H9 (cell line): ENCODE results near the gene YWHAQ. TPM values are rescaled to one million over a fixed set of nuclear protein-coding genes. Genes with fewer than 3 reads are reported as not detected.

Experiments used
- DNase-seq: peaks from one replicate; pipeline ENCODE4 v3.0.0-alpha.2; 2017
- H2AFZ ChIP-seq: one replicate; pipeline ENCODE4 v1.6.1; 2013; ENCODE audit warnings: mild to moderate bottlenecking, low read length, control low read depth, moderate library complexity
- H2AK5ac ChIP-seq: 2 replicates; pipeline ENCODE4 v1.6.1; 2013; ENCODE audit warnings: low read length, control low read depth, mixed read lengths; ENCODE audit not compliant: insufficient read length
- H2BK120ac ChIP-seq: one replicate; pipeline ENCODE4 v1.6.1; 2013; ENCODE audit warnings: low read depth, mild to moderate bottlenecking, low read length, control low read depth, inconsistent platforms; ENCODE audit not compliant: poor library complexity, severe bottlenecking
- H2BK12ac ChIP-seq: 2 replicates; pipeline ENCODE4 v1.6.1; 2013; ENCODE audit warnings: low read length, control low read depth, mixed read lengths, low read depth; ENCODE audit not compliant: insufficient read length
- H2BK15ac ChIP-seq: 2 replicates; pipeline ENCODE4 v1.6.1; 2013; ENCODE audit warnings: low read depth, low read length, control low read depth
- H2BK20ac ChIP-seq: one replicate; pipeline ENCODE4 v1.6.1; 2013; ENCODE audit warnings: low read depth, mild to moderate bottlenecking, low read length, control low read depth, inconsistent platforms; ENCODE audit not compliant: poor library complexity, severe bottlenecking
- H2BK5ac ChIP-seq: 2 replicates; pipeline ENCODE4 v1.6.1; 2013; ENCODE audit warnings: low read length, control low read depth, mixed read lengths; ENCODE audit not compliant: insufficient read length
- H3K14ac ChIP-seq: 2 replicates; pipeline ENCODE4 v1.6.1; 2013; ENCODE audit warnings: low read length, control low read depth; ENCODE audit not compliant: insufficient read depth
- H3K18ac ChIP-seq: 2 replicates; pipeline ENCODE4 v1.6.1; 2013; ENCODE audit warnings: low read depth, mild to moderate bottlenecking, mixed read lengths, low read length, control low read depth; ENCODE audit not compliant: insufficient read length
- H3K23ac ChIP-seq: 2 replicates; pipeline ENCODE4 v1.6.1; 2013; ENCODE audit warnings: low read length, control low read depth, mixed read lengths, low read depth; ENCODE audit not compliant: insufficient read length
- H3K23me2 ChIP-seq: 2 replicates; pipeline ENCODE4 v1.6.1; 2013; ENCODE audit warnings: low read depth, mild to moderate bottlenecking, mixed read lengths, low read length, control low read depth; ENCODE audit not compliant: insufficient read length, poor library complexity, severe bottlenecking
- H3K27ac ChIP-seq: 2 replicates; pipeline ENCODE4 v1.5.1; 2013; ENCODE audit warnings: low read length, control low read depth, mixed read lengths, low read depth; ENCODE audit not compliant: insufficient read length
- H3K27me3 ChIP-seq: 2 replicates; pipeline ENCODE4 v1.6.1; 2013; ENCODE audit warnings: low read length, control low read depth, inconsistent platforms; ENCODE audit not compliant: insufficient read depth
- H3K4ac ChIP-seq: 2 replicates; pipeline ENCODE4 v1.6.1; 2013; ENCODE audit warnings: low read depth, mild to moderate bottlenecking, control low read depth, inconsistent platforms, low read length, moderate library complexity
- H3K4me1 ChIP-seq: 2 replicates; pipeline ENCODE4 v1.6.1; 2013; ENCODE audit warnings: low read length, control low read depth, inconsistent platforms; ENCODE audit not compliant: insufficient read depth
- H3K4me2 ChIP-seq: 2 replicates; pipeline ENCODE4 v1.6.1; 2013; ENCODE audit warnings: low read length, control low read depth, mixed read lengths; ENCODE audit not compliant: insufficient read length, insufficient read depth
- H3K56ac ChIP-seq: 2 replicates; pipeline ENCODE4 v1.6.1; 2013; ENCODE audit warnings: low read depth, mild to moderate bottlenecking, mixed read lengths, low read length, control low read depth; ENCODE audit not compliant: insufficient read length
- H3K79me1 ChIP-seq: 2 replicates; pipeline ENCODE4 v1.6.1; 2013; ENCODE audit warnings: low read depth, mild to moderate bottlenecking, moderate library complexity, low read length, control low read depth, inconsistent platforms; ENCODE audit not compliant: insufficient read depth, poor library complexity, severe bottlenecking
- H3K79me2 ChIP-seq: 2 replicates; pipeline ENCODE4 v1.6.1; 2013; ENCODE audit warnings: low read length, control low read depth, inconsistent platforms; ENCODE audit not compliant: insufficient read depth
- H3K9ac ChIP-seq: 2 replicates; pipeline ENCODE4 v1.6.1; 2013; ENCODE audit warnings: low read length, control low read depth, mixed read lengths; ENCODE audit not compliant: insufficient read length; ENCODE audit errors: extremely low read depth
- H3K9me3 ChIP-seq: one replicate; pipeline ENCODE4 v1.6.1; 2013; ENCODE audit warnings: low read depth, low read length, inconsistent platforms; ENCODE audit not compliant: control insufficient read depth
- H3T11ph ChIP-seq: one replicate; pipeline ENCODE4 v1.6.1; 2013; ENCODE audit warnings: mild to moderate bottlenecking, low read length, control low read depth, inconsistent platforms
- H4K20me1 ChIP-seq: one replicate; pipeline ENCODE4 v1.6.1; 2013; ENCODE audit not compliant: control insufficient read depth, insufficient read length, insufficient read depth
- H4K5ac ChIP-seq: 2 replicates; pipeline ENCODE4 v1.6.1; 2013; ENCODE audit warnings: low read depth, mild to moderate bottlenecking, mixed read lengths, low read length, control low read depth; ENCODE audit not compliant: insufficient read length
- H4K8ac ChIP-seq: replicated peaks from 2 replicates; pipeline ENCODE4 v1.6.1; 2013; ENCODE audit warnings: low read length, control low read depth, mixed read lengths, low read depth; ENCODE audit not compliant: insufficient read length
- H4K91ac ChIP-seq: 2 replicates; pipeline ENCODE4 v1.6.1; 2013; ENCODE audit warnings: low read depth, mild to moderate bottlenecking, moderate library complexity, mixed read lengths, low read length, control low read depth; ENCODE audit not compliant: insufficient read length
- H3K27ac Mint-ChIP-seq, 3 experiments: 2 replicates in 2 of 3; 3 replicates in 1 of 3; pipeline ENCODE4 v1.8.0; 2020 to 2021; ENCODE audit warnings: mixed read lengths in 3 of 3, mild to moderate bottlenecking in 1 of 3, moderate library complexity in 1 of 3
- H3K27me3 Mint-ChIP-seq: 2 replicates; pipeline ENCODE4 v1.8.0; 2021; ENCODE audit warnings: low read depth, mild to moderate bottlenecking, moderate library complexity, mixed read lengths
- H3K36me3 Mint-ChIP-seq, 3 experiments: 2 replicates in 2 of 3; 3 replicates in 1 of 3; pipeline ENCODE4 v1.8.0; 2020 to 2021; ENCODE audit warnings: low read depth in 3 of 3, mixed read lengths in 3 of 3; ENCODE audit not compliant: insufficient read depth in 1 of 3
- H3K4me1 Mint-ChIP-seq, 2 experiments: 2 replicates each; pipeline ENCODE4 v1.8.0; 2020; ENCODE audit warnings: mixed read lengths in 2 of 2
- H3K4me3 Mint-ChIP-seq, 2 experiments: 2 replicates in 1 of 2; 3 replicates in 1 of 2; pipeline ENCODE4 v1.8.0; 2020 to 2021; ENCODE audit warnings: mild to moderate bottlenecking in 2 of 2, mixed read lengths in 2 of 2, moderate library complexity in 1 of 2
- H3K9me3 Mint-ChIP-seq, 2 experiments: 2 replicates in 1 of 2; 3 replicates in 1 of 2; pipeline ENCODE4 v1.8.0; 2020; ENCODE audit warnings: mild to moderate bottlenecking in 2 of 2, mixed read lengths in 2 of 2, moderate library complexity in 1 of 2
- WGBS: extraction: QIAGEN DNeasy Blood & Tissue Kit; methylation state at CpG from one replicate; pipeline ENCODE4 v1.1.7; 2013; ENCODE audit warnings: missing lambda C conversion rate, low lambda C conversion rate, mixed read lengths; ENCODE audit not compliant: insufficient read length; ENCODE audit errors: extremely low coverage; 5-methylcytosine and 5-hydroxymethylcytosine counted together
- total RNA-seq: library from RNA; stranded (reverse); gene quantifications from 2 replicates; pipeline ENCODE4 v1.2.1, GENCODE V29; 2021
- TF ChIP-seq, protein P1 (sequence below): fragments of 200-600 bp; sonication (generic); conservative IDR thresholded peaks from 3 replicates; pipeline ENCODE4 v1.8.0; 2021; ENCODE audit warnings: antibody characterized with exemption, mild to moderate bottlenecking

The YWHAQ gene
- total RNA-seq, 1 experiment from 2014 or later = 374 TPM

DNA sequence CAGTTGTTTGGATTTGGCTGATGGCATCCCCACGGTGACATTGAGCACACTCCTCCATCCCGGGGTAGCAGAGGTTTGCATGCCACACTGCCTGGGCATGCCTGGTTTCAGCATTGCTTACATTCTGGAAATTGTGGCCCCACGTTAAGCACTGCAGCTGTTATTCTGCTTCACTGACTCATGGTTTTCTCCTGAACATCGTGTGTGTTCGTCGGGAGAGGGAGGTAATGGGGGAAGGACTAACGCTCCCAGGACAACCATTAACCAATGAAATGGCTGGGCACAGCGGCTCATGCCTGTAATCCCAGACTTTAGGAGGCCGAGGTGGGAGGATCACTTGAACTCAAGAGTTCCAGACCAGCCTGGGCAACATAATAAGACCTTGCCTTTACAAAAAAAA is 28.2 kb upstream of the YWHAQ start:
- H3K27ac Mint-ChIP-seq = no peak overlapping the region
- TF ChIP-seq, protein P1, sequence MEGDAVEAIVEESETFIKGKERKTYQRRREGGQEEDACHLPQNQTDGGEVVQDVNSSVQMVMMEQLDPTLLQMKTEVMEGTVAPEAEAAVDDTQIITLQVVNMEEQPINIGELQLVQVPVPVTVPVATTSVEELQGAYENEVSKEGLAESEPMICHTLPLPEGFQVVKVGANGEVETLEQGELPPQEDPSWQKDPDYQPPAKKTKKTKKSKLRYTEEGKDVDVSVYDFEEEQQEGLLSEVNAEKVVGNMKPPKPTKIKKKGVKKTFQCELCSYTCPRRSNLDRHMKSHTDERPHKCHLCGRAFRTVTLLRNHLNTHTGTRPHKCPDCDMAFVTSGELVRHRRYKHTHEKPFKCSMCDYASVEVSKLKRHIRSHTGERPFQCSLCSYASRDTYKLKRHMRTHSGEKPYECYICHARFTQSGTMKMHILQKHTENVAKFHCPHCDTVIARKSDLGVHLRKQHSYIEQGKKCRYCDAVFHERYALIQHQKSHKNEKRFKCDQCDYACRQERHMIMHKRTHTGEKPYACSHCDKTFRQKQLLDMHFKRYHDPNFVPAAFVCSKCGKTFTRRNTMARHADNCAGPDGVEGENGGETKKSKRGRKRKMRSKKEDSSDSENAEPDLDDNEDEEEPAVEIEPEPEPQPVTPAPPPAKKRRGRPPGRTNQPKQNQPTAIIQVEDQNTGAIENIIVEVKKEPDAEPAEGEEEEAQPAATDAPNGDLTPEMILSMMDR = no peak
- no peaks in the 10 kb centered on the region for H3K27me3 ChIP-seq
- no peak overlapping the region for H3K14ac ChIP-seq
- H3K4me3 Mint-ChIP-seq = no peak overlapping the region
- no peak overlapping the region for H3K27ac ChIP-seq
- no peaks in the 10 kb centered on the region for H3K79me2 ChIP-seq
- H3K23ac ChIP-seq = no peak overlapping the region
- H3K36me3 Mint-ChIP-seq = peaks cover 0 to 2% (median 0%) of the 10 kb centered on the region in 3 experiments; a peak in 1 of 7 replicates
- H3T11ph ChIP-seq = no peak overlapping the region
- H2BK15ac ChIP-seq = no peak overlapping the region
- no peaks in the 10 kb centered on the region for H3K23me2 ChIP-seq
- no peak overlapping the region for H3K56ac ChIP-seq
- H4K5ac ChIP-seq = no peak overlapping the region
- no peak overlapping the region for H4K91ac ChIP-seq
- no peak overlapping the region for H2AK5ac ChIP-seq
- peaks cover 12% of the 10 kb centered on the region for H3K27me3 Mint-ChIP-seq
- no peaks in the 10 kb centered on the region for H3K79me1 ChIP-seq
- no peak overlapping the region for H3K4me2 ChIP-seq
- H2BK12ac ChIP-seq = no peak overlapping the region
- no peak overlapping the region for H2BK120ac ChIP-seq
- H3K9ac ChIP-seq = no peak overlapping the region
- no peaks in the 10 kb centered on the region for H4K20me1 ChIP-seq
- WGBS = no CpG with 5 or more reads among the region's 9 CpGs
- H3K9me3 ChIP-seq = no peaks in the 10 kb centered on the region
- no peak for DNase-seq
- no peak overlapping the region for H3K18ac ChIP-seq
- H3K9me3 Mint-ChIP-seq = no peaks in the 10 kb centered on the region
- no peak overlapping the region for H2BK5ac ChIP-seq
- peaks cover 21 to 26% of the 10 kb centered on the region in 2 experiments for H3K4me1 Mint-ChIP-seq
- no peak overlapping the region for H3K4ac ChIP-seq
- no peak overlapping the region for H2AFZ ChIP-seq
- H3K4me1 ChIP-seq = no peaks in the 10 kb centered on the region
- H4K8ac ChIP-seq = no peak overlapping the region
- H2BK20ac ChIP-seq = no peak overlapping the region
